GM18519 (cell line): ENCODE results near the gene PPP1R16B.

ENCODE experiments used
- ATAC-seq: cut with Tn5 transposase; IDR thresholded peaks from one replicate; pipeline ENCODE4 v1.9.1; 2021; ENCODE audit warnings: mild to moderate bottlenecking, moderate library complexity; ENCODE audit not compliant: unreplicated experiment, low FRiP score

The PPP1R16B gene

GRCh38 chr20:38872491-38873049, 67.1 kb downstream of the PPP1R16B start:
- no peak for ATAC-seq

DNA sequence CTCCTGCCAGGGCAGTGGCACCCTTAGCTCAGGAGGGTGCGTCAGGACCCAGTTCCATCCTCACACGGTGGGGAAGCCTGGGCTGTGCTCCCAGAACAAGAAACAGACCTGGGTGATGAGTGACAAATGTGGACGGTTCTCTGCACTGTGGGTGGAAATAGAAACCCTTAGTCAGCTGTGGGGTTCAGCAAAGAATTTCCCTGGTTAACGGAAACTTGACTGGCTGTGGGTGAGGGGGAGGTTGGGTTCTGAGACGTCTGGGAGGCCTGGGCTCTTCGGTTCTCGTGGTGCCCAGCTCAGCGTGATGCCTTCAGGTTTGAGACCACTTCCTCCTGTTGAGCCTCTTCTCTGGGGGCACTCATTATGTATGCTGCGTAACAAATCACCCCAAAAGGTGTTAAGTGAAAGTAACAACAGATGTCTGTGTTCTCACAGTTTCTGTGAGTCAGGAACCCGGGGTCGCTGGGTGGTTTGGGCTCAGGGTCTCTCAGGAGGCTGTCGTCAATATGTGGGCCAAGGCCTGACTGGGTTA, 67.6 kb downstream of the PPP1R16B start:
- ATAC-seq = peak; percentile 35

- ATAC-seq = no peak
These were observed 69.1 kb downstream of the PPP1R16B start for GRCh38 chr20:38874460-38875174.

DNA sequence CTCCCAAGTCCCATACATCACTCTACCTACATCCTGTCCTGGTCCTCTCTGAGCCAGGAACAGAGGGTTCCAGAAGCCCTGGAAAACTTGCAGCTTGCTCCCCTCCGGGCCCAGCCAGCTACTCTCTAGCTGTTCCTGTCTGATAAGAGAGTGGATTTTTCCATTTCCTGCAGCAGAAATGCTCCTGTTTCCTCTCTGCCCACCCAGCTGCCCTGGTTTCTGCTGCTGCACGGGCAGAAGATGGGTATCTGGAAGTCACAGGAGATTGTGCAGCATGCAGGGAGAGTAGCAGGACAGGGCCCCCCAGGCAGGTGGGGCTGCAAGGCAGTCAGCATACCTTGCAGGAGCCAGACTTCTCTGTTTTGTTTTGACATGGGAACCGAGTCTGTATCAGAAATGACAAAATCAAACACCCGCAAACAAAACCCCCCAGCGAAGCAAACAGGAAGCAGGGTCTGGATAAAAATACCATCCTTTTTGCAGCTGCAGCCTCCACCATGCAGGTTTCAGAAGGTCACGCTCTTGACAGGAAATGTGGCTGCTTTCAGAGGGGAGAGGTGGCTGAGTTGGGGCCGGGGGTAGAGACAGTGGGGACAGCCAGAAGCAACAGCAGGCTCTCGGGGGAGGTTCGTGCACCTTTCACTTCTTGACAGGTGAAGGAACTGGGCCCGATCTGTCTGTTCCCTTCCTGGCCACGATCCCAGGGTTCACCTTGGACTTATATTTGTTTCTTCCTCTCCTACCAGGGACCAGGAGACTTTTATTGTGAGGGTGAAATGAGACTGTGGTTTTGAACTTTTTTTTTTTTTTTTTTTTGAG, 69.9 kb downstream of the PPP1R16B start:
- peak; percentile 41 for ATAC-seq

DNA sequence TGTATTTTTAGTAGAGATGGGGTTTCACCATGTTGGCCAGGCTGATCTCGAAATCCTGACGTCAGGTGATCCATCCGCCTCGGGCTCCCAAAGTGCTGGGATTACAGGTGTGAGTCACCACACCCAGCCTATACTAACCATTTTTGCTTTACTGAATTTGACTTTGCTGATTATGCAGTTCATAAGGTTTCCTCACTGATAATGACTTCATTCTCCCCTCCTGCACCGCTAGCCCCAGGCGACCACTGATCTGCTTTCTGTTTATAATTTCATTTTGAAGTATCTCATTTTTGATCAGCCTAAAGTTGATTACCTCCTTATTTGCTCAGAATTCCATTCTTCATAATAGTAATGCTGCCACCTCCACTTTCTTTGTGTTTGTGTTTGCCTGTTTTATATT, 72.0 kb downstream of the PPP1R16B start:
- no peak for ATAC-seq

- ATAC-seq = no peak
These were observed 73.4 kb downstream of the PPP1R16B start for GRCh38 chr20:38878866-38879265.

DNA sequence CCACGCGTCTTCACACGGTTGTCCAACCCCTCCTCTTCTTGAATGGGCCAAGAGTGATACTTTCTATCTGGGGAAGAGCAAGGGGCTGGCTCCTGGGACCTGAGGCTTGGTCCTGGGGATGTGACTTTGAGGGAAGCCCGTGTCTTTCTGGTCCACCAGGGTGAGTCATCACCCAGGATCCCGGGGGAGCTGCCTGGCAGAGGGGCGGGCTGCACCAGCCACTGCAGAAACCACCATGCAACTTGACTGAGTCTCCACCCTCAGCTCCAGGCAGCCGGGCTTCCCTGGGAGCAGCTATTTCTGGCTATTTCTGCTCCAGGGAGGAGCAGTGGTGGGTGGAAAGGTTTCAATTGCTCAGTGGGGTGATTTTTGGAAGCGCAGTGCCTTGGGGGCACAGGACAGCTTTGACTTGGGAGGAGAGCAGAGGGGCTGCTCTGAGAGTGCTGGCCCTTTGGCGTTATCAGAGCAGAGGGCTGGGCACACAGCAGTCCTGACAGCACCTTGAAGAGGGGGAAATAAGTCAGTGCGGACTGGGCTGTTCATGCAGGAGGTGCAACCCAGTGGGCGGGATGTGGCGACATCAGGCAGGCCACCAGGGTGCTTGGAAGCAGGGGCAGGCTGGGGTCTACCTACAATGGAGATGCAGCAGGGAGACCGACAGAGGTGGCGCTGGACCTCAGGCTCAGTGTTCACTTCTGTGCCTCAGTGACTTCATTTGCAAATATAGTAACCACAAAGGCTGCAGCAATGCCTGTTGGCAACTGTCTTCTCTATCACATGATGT, 75.6 kb downstream of the PPP1R16B start:
- no peak for ATAC-seq

DNA sequence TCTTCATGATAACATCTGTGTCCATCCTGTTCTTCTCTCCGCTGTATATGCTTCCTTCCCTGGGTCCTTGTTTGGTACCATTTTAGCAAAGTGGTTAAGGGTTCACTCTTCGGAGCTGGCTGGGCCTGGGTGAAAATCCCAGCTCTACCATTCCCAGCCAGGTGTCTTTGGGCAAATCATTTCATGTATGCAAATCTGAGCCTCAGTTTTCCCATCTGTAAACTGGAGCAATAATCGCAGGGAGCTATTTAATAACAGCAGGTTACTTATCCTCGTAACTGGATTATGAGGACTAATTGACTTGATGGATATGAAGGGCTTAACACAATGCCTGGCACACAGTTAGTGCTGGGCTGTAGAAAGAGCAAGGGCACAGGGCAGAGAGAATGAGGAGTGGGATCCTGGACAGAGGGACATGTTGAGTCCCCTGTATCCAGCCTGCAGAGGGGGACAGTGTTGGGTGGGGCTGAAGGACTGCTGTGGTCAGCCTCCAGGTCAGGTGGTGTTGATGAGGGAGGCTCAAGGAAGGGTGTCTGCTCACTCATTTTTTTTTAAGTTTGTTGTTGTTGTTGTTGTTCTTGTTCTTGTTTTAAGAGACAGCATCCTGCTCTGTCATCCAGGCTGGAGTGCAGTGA, 76.4 kb downstream of the PPP1R16B start:
- no peak for ATAC-seq

DNA sequence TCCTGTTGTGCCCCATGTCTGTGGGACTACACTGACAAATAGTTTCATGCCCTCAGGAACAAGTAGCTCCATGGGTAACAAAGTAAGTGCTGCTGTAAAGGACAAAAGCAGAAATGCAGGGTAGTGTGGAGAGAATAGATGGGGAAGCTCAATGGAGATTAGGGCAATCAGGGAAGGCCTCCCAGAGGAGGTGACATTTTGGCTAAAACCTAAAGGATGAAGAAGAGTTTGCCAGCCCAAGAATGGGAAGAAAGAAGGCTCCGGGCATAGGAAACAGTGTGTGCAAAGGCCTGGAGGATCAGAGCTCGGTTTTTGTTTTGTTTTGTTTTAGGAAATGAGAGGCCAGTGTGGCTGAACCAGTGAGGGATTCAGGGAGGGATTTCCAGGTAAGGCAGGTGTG, 77.1 kb downstream of the PPP1R16B start:
- ATAC-seq = no peak

DNA sequence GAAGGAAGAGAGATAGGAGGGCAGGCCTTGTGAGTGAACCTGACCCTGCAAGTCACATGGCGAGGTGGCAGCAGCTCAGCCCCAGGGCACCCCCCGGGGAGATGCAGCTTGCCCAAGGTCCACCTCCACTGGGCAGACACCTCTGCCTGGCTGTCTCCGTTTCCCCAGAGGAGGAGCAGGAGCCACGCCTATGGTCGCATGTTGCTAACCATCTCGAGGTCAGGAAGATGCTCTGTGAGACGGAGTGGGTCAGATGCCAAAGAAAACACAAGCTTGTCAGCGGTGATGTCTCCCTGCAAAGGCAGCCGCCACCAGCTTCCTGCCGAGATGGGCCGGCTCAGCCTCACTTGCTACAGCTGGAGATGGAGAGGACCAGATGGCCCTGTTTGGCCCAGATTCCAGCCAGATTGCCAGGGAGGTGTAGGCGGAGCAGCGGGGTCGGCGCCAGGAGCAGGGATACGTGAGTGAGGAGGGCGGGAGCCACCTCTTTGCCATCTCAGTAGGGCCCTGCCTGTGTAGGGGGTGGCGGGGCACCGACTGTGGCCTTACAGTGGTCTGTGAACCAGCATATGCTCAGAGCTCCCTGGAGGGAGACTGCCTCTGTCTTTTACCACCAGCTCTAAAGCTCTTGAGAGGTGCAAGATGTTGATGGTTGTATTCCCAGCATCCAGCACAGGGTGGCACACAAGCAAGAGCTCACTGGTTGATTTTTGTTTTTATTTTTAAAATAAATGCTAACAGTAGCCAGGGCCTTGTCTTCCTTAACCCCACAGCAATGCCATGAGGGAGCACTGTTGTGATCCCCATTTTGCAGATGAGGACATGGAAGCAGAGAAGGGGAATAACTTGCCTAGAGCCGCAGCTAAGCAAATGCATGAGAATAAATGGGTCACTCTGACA, 77.8 kb downstream of the PPP1R16B start:
- ATAC-seq = no peak

- ATAC-seq = no peak
These were observed 78.7 kb downstream of the PPP1R16B start for GRCh38 chr20:38883981-38884733.

- no peak for ATAC-seq
These were observed 79.9 kb downstream of the PPP1R16B start for GRCh38 chr20:38885357-38885756.

- ATAC-seq = no peak
These were observed 82.7 kb downstream of the PPP1R16B start for GRCh38 chr20:38888059-38888831.

DNA sequence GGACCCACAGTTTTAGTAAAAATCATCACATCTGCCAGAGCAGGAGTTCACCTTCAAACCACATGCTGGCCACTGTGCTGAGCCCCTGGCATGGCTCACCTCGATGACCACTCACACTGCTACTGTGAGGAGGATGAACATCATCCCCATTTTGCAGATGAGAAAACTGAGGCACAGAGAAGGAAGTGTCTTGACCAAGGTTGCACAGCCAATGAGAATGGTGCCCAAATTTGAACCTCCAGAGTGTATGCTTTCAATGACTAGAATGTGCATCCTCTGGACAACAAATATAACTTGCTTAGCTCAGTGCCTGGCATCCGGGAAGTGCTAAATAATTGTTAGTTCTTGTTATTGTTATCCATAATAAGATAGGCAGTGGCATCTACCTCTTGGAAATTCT, 83.6 kb downstream of the PPP1R16B start:
- ATAC-seq = no peak

DNA sequence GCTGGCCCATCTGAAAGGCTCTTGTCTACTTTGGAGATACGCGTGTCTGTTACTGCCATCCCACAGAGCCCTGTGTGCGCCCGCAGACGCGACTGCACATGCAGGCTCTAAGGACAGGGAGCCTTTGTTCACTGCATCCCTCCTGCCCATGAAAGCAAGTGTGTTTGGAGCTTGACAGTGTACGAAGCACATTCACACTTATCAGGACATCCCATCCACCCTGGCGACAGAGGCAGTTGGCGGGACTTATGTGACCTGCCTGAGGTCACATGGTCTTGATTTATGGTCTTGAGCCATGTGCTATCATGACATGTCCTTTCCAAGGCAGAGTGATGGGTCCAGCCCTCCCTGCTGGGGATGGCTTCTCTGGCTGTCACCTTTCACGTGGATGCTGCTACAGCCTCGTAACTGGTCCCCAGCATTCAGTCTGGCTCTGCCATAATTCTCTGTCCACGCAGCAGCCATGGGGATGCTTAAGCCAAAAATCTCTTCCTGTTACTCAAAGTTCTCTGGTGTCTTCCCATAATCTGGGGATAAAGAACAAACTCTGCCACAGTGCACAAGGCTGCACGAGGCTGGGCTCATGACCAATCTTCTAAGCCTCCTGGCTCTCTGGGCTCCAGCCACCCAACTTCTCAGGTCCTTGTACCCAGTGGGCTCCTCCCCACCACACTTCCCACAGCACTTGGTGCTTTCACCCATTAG, 84.4 kb downstream of the PPP1R16B start:
- no peak for ATAC-seq

DNA sequence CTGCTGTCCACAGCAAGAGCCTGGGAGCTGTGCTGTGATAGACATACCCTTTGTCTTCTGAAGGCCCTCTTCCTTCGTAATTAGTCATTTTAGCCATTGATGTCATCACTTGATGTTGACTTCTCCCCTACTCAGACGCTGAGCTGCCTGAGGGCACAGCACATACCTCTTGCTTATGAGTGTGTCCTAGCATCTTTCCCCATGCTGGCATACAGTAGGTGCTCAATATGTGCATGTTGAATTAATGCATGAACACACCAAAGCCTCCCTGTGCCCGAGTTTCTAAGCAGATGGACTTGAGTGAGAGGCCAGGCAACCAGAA, 85.0 kb downstream of the PPP1R16B start:
- ATAC-seq = no peak
